A673 (cell line): Measurements from ENCODE around the gene TLE1. TPM values are rescaled to one million over a fixed set of nuclear protein-coding genes. Genes with fewer than 3 reads are reported as not detected.

ENCODE experiments used
- BruUV-seq: library from RNA; stranded (reverse); fragments of 400-500 nt; replicated peaks from 2 replicates; lab custom pipeline; 2021; lab: Mats Ljungman, UMichigan
- CTCF ChIA-PET: fragments of 300-600 bp; sonication (Branson Sonifier 250); formaldehyde crosslinking; loops from one replicate; lab custom pipeline; 2022; ENCODE audit warnings: antibody characterized with exemption; lab: Charles Lee
- POLR2A ChIA-PET: fragments of 300-600 bp; sonication (Branson Sonifier 250); formaldehyde crosslinking; loops from one replicate; lab custom pipeline; 2022; ENCODE audit warnings: antibody characterized with exemption; ENCODE audit not compliant: low non-redundant PET; lab: Charles Lee
- DNase-seq: peaks from one replicate; pipeline ENCODE4 v3.0.0-alpha.2; 2015; ENCODE audit warnings: low spot score
- H3K27ac ChIP-seq: fragments of 200-600 bp; sonication (generic); 2 replicates; pipeline ENCODE4 v1.5.1; 2016; ENCODE audit warnings: mixed run types, low read depth, mild to moderate bottlenecking, mixed read lengths, antibody characterized with exemption, low read length; ENCODE audit not compliant: poor library complexity, severe bottlenecking
- H3K27me3 ChIP-seq: fragments of 200-600 bp; sonication (generic); replicated peaks from 2 replicates; pipeline ENCODE4 v1.6.1; 2017; ENCODE audit warnings: mixed run types, low read depth, mild to moderate bottlenecking, mixed read lengths, antibody characterized with exemption, low read length; ENCODE audit not compliant: insufficient read depth, poor library complexity
- H3K36me3 ChIP-seq: fragments of 200-600 bp; sonication (generic); 2 replicates; pipeline ENCODE4 v1.6.1; 2016; ENCODE audit warnings: mixed run types, mild to moderate bottlenecking, mixed read lengths, antibody characterized with exemption, low read length; ENCODE audit not compliant: insufficient read depth, poor library complexity, severe bottlenecking
- H3K4me1 ChIP-seq: fragments of 200-600 bp; sonication (generic); 2 replicates; pipeline ENCODE4 v1.6.1; 2017; ENCODE audit warnings: mixed run types, mild to moderate bottlenecking, mixed read lengths, antibody characterized with exemption, low read length; ENCODE audit not compliant: insufficient read depth, poor library complexity, severe bottlenecking
- H3K4me3 ChIP-seq: fragments of 200-600 bp; sonication (generic); 2 replicates; pipeline ENCODE4 v1.5.1; 2016; ENCODE audit warnings: low read depth, mixed run types, mild to moderate bottlenecking, mixed read lengths, low read length; ENCODE audit not compliant: poor library complexity, severe bottlenecking
- H3K9me3 ChIP-seq: fragments of 200-600 bp; sonication (generic); 2 replicates; pipeline ENCODE4 v1.6.1; 2016; ENCODE audit warnings: mixed run types, low read depth, mild to moderate bottlenecking, mixed read lengths, antibody characterized with exemption, low read length; ENCODE audit not compliant: poor library complexity, severe bottlenecking
- CTCF ChIP-seq: fragments of 300-800, 200-600 bp; sonication (generic); conservative IDR thresholded peaks from 2 replicates; pipeline ENCODE4 v1.5.1; 2017; ENCODE audit warnings: low read depth, mild to moderate bottlenecking, antibody characterized with exemption, low read length, moderate library complexity, mixed read lengths
- EZH2 ChIP-seq: fragments of 200-600 bp; sonication (generic); IDR thresholded peaks from 2 replicates; pipeline ENCODE4 v1.6.1; 2017; ENCODE audit warnings: borderline replicate concordance, low read depth, mild to moderate bottlenecking, mixed read lengths, antibody characterized with exemption, low read length; ENCODE audit not compliant: poor library complexity, severe bottlenecking
- intact Hi-C: fragments of 100-400 bp; cut with micrococcal nuclease; formaldehyde crosslinking; loops from one replicate; pipeline ENCODE4 v1.10.0; 2022; ENCODE audit not compliant: unreplicated experiment
- total RNA-seq: library from RNA; stranded (reverse); gene quantifications from 2 replicates; pipeline ENCODE4 v1.2.3, GENCODE V29; 2021

The TLE1 gene
- total RNA-seq, 1 experiment from 2014 or later, result 2.2 TPM

- TF ChIP-seq CTCF (no peak), EZH2 (no peak)
- H3K27me3 ChIP-seq, result peaks cover 21% of the 10 kb centered on the region
- no peak overlapping the region for H3K27ac ChIP-seq
- H3K9me3 ChIP-seq, result no peaks in the 10 kb centered on the region
- ChIA-PET CTCF (no interaction called here), POLR2A (no interaction called here)
- no peaks in the 10 kb centered on the region for H3K4me1 ChIP-seq
- no peak overlapping the region for H3K4me3 ChIP-seq
- intact Hi-C loops, result no loop called here
- no peak for DNase-seq
- no TSS peak for BruUV-seq
- no peaks in the 10 kb centered on the region for H3K36me3 ChIP-seq
Observed at GRCh38 chr9:81552581-81552991, 136.8 kb downstream of the TLE1 start.

- no peaks in the 10 kb centered on the region for H3K9me3 ChIP-seq
- no peak overlapping the region for H3K27ac ChIP-seq
- H3K4me3 ChIP-seq, result no peak overlapping the region
- POLR2A ChIA-PET, result no interaction called here
- intact Hi-C loops, result no loop called here
- no peaks in the 10 kb centered on the region for H3K4me1 ChIP-seq
- H3K27me3 ChIP-seq, result peaks cover 21% of the 10 kb centered on the region
- TF ChIP-seq EZH2 (no peak), CTCF (no peak)
- no TSS peak for BruUV-seq
- no peaks in the 10 kb centered on the region for H3K36me3 ChIP-seq
- CTCF ChIA-PET, result no interaction called here
- DNase-seq, result no peak
Observed at GRCh38 chr9:81550207-81550583, 139.2 kb downstream of the TLE1 start.

GRCh38 chr9:81549500-81550206 is 139.7 kb downstream of the TLE1 start:
- Histone ChIP-seq H3K36me3 (no peaks in the 10 kb centered on the region), H3K27me3 (peaks cover 21% of the 10 kb centered on the region), H3K4me1 (no peaks in the 10 kb centered on the region), H3K27ac (no peak overlapping the region), H3K9me3 (no peaks in the 10 kb centered on the region), H3K4me3 (no peak overlapping the region)
- CTCF ChIA-PET, result no interaction called here
- TF ChIP-seq EZH2 (no peak), CTCF (no peak)
- POLR2A ChIA-PET, result no interaction called here
- no TSS peak for BruUV-seq
- no peak for DNase-seq
- intact Hi-C loops, result no loop called here
